HTR-8/SVneo (cell line): ENCODE data around the gene MEF2D.

Experiments used
- DNase-seq: peaks from one replicate; pipeline ENCODE4 v3.0.0; 2011; ENCODE audit warnings: low spot score, mixed read lengths; ENCODE audit not compliant: insufficient read length
- FAIRE-seq: peaks from 2 replicates; lab custom pipeline; 2011; peaks lifted over from hg19 to GRCh38; lab: Jason Lieb, UNC

MEF2D gene

GRCh38 chr1:156500543-156500792 is at the start of gene MEF2D:
Gene MEF2D, minus strand, starts transcription at chr1:156500775. Its CDS starts 17,483 bp downstream, at chr1:156483292.
- no peak for FAIRE-seq
- no peak for DNase-seq

GRCh38 chr1:156550346-156550745 is 49.8 kb upstream of the MEF2D start:
- DNase-seq (no peak), FAIRE-seq (no peak)

GRCh38 chr1:156549831-156550230 is 49.3 kb upstream of the MEF2D start:
- no peak for FAIRE-seq
- DNase-seq = no peak

- no peak for FAIRE-seq
Observed at GRCh38 chr1:156549390-156549789, 48.8 kb upstream of the MEF2D start.

GRCh38 chr1:156547982-156548381 is 47.4 kb upstream of the MEF2D start:
- FAIRE-seq (no peak), DNase-seq (no peak)

More at GRCh38 chr1:156549390-156549789, 48.8 kb upstream of the MEF2D start:
- no peak for DNase-seq

- FAIRE-seq = no peak
Observed at GRCh38 chr1:156547434-156547833, 46.9 kb upstream of the MEF2D start.

GRCh38 chr1:156546267-156546666 is 45.7 kb upstream of the MEF2D start:
- no peak for FAIRE-seq
- DNase-seq = no peak

More at GRCh38 chr1:156547434-156547833, 46.9 kb upstream of the MEF2D start:
- DNase-seq = no peak

- no peak for FAIRE-seq
Observed at GRCh38 chr1:156544592-156545102, 44.1 kb upstream of the MEF2D start.

GRCh38 chr1:156543066-156543465 is 42.5 kb upstream of the MEF2D start:
- FAIRE-seq = no peak
- no peak for DNase-seq

More at GRCh38 chr1:156544592-156545102, 44.1 kb upstream of the MEF2D start:
- no peak for DNase-seq

- FAIRE-seq (no peak), DNase-seq (no peak)
Observed at GRCh38 chr1:156540955-156541354, 40.4 kb upstream of the MEF2D start.

- no peak for DNase-seq
- no peak for FAIRE-seq
Observed at GRCh38 chr1:156539818-156540355, 39.3 kb upstream of the MEF2D start.

- FAIRE-seq (no peak), DNase-seq (no peak)
Observed at GRCh38 chr1:156538711-156539440, 38.3 kb upstream of the MEF2D start.

- DNase-seq = no peak
- no peak for FAIRE-seq
Observed at GRCh38 chr1:156537027-156537426, 36.5 kb upstream of the MEF2D start.

GRCh38 chr1:156534424-156535060 is 34.0 kb upstream of the MEF2D start:
- DNase-seq = no peak
- FAIRE-seq = no peak

GRCh38 chr1:156533568-156534220 is 33.1 kb upstream of the MEF2D start:
- DNase-seq (no peak), FAIRE-seq (no peak)

- no peak for FAIRE-seq
Observed at GRCh38 chr1:156532374-156532773, 31.8 kb upstream of the MEF2D start.

GRCh38 chr1:156530006-156530405 is 29.4 kb upstream of the MEF2D start:
- DNase-seq (no peak), FAIRE-seq (no peak)

More at GRCh38 chr1:156532374-156532773, 31.8 kb upstream of the MEF2D start:
- no peak for DNase-seq

- DNase-seq = no peak
- no peak for FAIRE-seq
Observed at GRCh38 chr1:156528875-156529425, 28.4 kb upstream of the MEF2D start.

GRCh38 chr1:156528231-156528630 is 27.7 kb upstream of the MEF2D start:
- FAIRE-seq (no peak), DNase-seq (no peak)

GRCh38 chr1:156527584-156527983 is 27.0 kb upstream of the MEF2D start:
- no peak for FAIRE-seq

More at GRCh38 chr1:156527584-156527983, 27.0 kb upstream of the MEF2D start:
- DNase-seq = no peak
